GM18498 (cell line): ENCODE results near the gene SAMD7.

Experiments used
- ATAC-seq: cut with Tn5 transposase; IDR thresholded peaks from one replicate; pipeline ENCODE4 v1.9.1; 2021; ENCODE audit warnings: mild to moderate bottlenecking, moderate library complexity; ENCODE audit not compliant: unreplicated experiment

Gene SAMD7

DNA sequence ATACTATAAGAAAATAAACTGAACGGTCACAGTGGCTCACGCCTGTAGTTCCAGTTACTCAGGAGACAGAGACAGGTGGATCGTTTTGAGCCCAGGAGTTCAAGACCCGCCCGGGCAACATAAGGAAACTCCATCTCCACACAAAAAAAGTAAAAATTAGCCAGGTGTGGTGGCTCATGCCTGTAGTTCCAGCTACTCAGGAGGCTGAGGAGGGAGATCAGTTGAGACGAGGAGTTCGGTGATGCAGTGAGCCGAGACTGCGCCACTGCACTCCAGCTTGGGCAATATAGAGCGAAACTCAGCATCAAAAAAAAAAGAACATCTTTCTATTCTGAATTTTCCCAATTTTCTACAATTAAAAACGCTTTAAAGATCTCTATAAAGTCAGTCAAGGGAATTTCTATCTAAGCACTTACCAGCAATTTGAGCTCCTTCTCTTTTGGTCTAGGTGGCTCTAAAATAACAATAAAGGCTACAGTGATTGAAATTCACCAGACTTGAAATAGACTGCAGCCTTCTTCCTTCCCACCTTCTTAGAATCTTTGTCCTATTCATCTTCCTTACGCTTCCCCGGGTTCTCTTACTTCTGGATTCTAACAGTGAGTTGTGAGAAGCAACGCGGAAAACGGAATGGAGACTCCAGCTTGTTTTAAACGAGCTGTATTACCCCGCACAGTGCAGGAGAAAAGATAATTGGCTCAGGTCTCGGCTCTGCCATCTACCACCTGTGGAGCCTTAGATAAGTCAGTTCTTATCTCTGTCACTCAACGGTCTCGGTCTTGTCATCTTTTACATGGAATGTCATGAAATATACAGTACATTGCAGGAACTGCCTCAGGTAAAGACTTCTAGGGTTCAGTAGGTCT lies 54.4 kb downstream of the SAMD7 start:
- peak; percentile 20 for ATAC-seq

- ATAC-seq = peak; percentile 92
Observed at GRCh38 chr3:169966428-169966950, 55.1 kb downstream of the SAMD7 start, which contains the start of gene SEC62. SEC62 (plus strand) TSS chr3:169966807; CDS start chr3:169966823, 16 bp downstream.

DNA sequence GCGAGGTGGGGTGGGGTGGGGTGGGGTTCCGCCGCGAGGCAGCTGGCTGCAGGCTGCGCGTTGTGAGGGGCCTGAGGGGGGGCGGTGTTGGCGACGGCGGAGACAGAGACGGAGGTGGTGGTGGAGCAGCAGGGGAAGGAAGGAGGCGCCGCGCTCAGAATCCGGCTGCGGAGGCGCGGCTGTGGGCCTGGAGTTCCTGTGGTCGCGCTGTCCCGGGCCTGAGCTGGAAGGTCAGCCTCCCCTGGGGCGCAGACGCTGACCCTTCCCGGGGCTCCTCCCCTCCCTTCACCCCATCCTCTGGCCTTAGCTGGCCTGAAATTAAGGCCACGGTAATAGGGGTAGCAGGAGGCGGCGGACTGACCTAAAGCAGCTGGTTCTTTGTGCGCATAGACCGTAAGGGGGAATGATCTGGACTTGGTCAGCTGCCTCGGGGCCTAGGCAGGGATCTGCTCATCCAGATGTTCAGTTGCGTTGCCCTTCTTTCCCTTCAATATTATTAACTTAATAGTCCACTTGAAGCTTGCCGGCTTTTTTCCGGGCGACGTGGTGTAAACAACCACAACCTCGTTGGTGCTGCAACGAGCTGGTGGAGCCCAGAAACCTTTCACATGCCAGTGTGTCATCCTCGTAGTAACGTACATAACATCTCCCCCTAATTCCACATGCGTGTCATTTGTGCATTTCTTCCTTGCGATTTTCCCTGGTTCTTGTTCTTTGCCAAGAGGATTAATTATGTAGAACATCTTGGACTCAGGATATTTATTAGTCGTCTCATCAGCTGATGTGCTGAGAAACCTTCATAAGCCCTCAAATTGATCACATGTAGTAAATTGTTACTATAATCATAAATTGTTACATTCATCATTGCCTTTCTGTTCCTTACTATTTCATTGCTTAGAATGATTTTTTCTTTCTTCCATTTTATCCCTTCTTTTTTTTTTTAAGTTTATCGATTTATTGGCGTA lies 55.9 kb downstream of the SAMD7 start:
- peak; percentile 36 for ATAC-seq

DNA sequence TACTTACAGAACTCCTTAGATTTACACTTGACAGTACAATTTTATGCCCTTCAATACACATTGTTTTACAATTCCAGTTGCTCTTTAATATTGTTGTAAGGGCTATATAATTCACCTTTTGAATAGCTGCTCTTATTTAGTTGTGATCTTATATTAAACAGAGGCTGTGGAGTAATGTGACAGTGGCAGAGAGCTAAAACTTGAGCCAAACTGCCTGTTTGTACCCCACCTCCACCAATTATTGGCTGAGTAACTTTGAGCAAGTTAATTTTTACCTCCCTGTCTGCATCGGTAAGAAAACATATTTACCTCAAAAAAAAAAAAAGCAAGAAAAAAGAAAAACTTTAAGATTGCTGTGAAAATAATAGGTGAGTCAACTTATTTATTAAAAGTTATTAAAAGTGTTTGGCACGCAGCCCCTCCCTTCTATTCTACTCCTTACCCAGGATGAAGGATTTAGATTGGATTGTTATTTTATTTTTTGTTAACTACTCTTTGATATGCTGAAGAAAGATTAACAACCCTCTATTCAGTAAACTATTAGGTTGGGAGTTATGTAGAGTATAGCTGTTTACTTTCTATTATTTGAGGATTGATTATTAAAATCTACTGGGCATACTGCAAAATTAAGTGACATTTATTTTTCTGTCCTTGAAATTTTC lies 57.0 kb downstream of the SAMD7 start:
- ATAC-seq = no peak

DNA sequence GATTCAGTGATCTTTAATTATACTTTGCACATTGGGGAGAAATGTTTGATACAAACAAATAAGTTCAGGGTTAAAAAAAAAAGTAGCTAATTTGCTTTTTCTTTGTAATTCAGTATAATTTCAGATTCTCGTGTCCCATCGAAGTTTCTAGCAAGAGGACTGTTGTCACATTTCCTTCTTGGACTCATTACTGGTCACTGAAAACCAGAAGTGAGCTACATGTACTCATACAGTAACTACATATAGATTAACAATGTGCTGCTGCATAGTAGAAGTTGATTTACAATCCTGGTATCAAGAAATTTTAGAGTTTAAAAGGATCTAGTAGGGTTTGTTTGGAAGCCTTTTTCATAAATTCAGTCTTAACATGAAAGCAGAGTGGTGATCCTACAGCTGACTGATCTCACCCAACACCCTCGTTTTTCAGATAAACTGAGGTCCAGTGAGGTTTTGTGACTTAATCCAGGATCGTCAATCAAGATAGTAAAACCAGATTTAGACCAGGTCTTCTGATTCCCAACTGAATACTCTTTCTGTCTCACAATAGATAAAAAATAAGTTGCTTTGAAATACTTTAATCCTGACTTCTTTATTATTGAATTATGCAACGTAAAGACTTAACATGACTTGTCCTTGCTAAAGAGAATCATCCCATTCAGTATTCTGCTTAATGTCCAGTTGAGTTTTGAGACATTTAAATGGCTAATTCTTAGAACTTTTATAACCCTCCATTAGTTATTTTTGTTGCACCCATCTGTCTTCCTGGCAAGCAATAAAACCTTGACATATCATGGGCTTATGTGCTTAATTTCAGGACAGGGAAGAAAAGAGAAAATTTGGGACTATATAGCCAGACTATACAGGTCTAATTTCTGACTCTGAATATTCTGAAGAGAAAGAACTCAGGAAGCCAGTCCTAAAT lies 58.1 kb downstream of the SAMD7 start:
- no peak for ATAC-seq

- no peak for ATAC-seq
Observed at GRCh38 chr3:169970847-169971246, 59.5 kb downstream of the SAMD7 start.

DNA sequence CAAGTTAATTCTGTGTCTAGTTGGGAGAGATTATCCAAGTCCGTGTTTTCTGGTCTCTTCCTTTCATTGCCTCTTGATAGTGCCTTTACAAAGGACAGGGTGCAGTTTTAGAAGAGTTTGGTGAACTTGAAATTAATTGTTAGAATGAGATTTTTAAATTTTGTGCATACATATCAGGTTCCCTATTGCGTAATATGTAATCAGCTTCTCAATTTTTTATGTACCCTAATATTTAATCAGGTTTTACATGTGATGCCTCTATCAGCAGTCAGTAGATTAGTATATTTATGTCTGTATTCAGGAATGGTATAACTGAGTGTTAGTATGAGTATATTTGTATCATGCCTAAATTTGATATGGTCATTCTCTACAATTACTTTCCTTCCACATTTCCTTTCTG lies 60.1 kb downstream of the SAMD7 start:
- no peak for ATAC-seq

- no peak for ATAC-seq
Observed at GRCh38 chr3:169980055-169980454, 68.7 kb downstream of the SAMD7 start.

DNA sequence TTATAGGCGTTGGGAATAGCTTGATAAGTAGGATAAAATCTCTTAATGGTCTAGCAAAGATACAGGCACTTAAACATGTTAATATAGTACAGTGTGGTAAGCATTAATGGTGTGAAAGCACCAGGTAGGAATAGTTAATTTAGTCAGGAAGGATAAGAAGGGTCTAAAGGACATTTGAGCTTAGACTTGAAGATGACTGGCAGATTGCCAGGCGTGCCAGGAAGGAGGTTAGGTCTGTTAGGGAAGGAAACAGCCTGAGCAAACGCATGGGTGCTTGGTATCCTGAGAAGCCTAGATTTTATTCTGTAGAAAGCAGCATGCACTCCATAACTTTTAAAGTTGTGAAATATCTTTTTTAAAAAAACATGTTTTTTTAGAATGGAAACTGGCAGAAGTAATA lies 72.9 kb downstream of the SAMD7 start:
- ATAC-seq = no peak
